Effector memory CD8-positive, alpha-beta T cell (primary cell): ENCODE results near the gene SMIM1.
"Not testable (repeated sequence)": the region's sequence is repeated elsewhere in the genome, so short reads cannot be mapped to it uniquely, and the experiment has no call there.

Experiments
- ATAC-seq: fragments of 150-1000 bp; cut with Tn5 transposase; replicated peaks from 2 replicates; pipeline ENCODE4 v1.10.0; 2021; ENCODE audit warnings: mild to moderate bottlenecking, moderate library complexity
- DNase-seq, 3 experiments: peaks; one replicate each; pipeline ENCODE4 v3.0.0; 2021
- H3K27ac Mint-ChIP-seq, 2 donors: one replicate each; pipeline ENCODE4 v1.8.0; 2022; ENCODE audit warnings: mild to moderate bottlenecking in 2 of 2, mixed read lengths in 2 of 2, moderate library complexity in 2 of 2
- H3K27me3 Mint-ChIP-seq, 2 donors: one replicate each; pipeline ENCODE4 v1.8.0; 2022; ENCODE audit warnings: mixed read lengths in 2 of 2
- H3K36me3 Mint-ChIP-seq: one replicate; pipeline ENCODE4 v1.8.0; 2022; ENCODE audit warnings: mild to moderate bottlenecking, moderate library complexity, mixed read lengths; ENCODE audit not compliant: insufficient read depth
- H3K4me1 Mint-ChIP-seq, 2 donors: one replicate each; pipeline ENCODE4 v1.8.0; 2022; ENCODE audit warnings: low read depth in 2 of 2, mixed read lengths in 2 of 2
- H3K4me3 Mint-ChIP-seq, 2 donors: one replicate each; pipeline ENCODE4 v1.8.0; 2022; ENCODE audit warnings: mild to moderate bottlenecking in 2 of 2, mixed read lengths in 2 of 2, moderate library complexity in 2 of 2
- H3K9me3 Mint-ChIP-seq, 2 donors: one replicate each; pipeline ENCODE4 v1.8.0; 2022; ENCODE audit warnings: mixed read lengths in 2 of 2

The SMIM1 gene

GRCh38 chr1:3790500-3790923 is 18.0 kb downstream of the SMIM1 start:
- ATAC-seq: no peak
- peaks cover 43% of the 10 kb centered on the region for H3K36me3 Mint-ChIP-seq
- DNase-seq: no peak
- no peaks in the 10 kb centered on the region for H3K9me3 Mint-ChIP-seq
- H3K4me3 Mint-ChIP-seq: no peak overlapping the region
- H3K27ac Mint-ChIP-seq: no peak overlapping the region
- H3K4me1 Mint-ChIP-seq: peaks cover 31 to 48% of the 10 kb centered on the region in 2 donors
- no peaks in the 10 kb centered on the region for H3K27me3 Mint-ChIP-seq

GRCh38 chr1:3790952-3791351 is 18.4 kb downstream of the SMIM1 start:
- Mint-ChIP-seq H3K36me3 (peaks cover 39% of the 10 kb centered on the region), H3K4me1 (peaks cover 32 to 50% of the 10 kb centered on the region in 2 donors), H3K27me3 (no peaks in the 10 kb centered on the region), H3K9me3 (no peaks in the 10 kb centered on the region), H3K4me3 (no peak overlapping the region), H3K27ac (peak overlapping the region in 1 of 2 donors; percentile 77)
- DNase-seq (no peak), ATAC-seq (no peak)

GRCh38 chr1:3795453-3796214 is 23.1 kb downstream of the SMIM1 start:
- ATAC-seq: peak; percentile 13
- Mint-ChIP-seq H3K27me3 (peaks cover 7 to 13% of the 10 kb centered on the region in 2 donors), H3K36me3 (peaks cover 22% of the 10 kb centered on the region), H3K4me1 (peaks cover 18 to 42% of the 10 kb centered on the region in 2 donors), H3K9me3 (peaks cover 5 to 7% of the 10 kb centered on the region in 2 donors), H3K4me3 (peak overlapping the region; percentile 86 to 95), H3K27ac (peak overlapping the region; percentile 94 to 95)
- no peak for DNase-seq

- Mint-ChIP-seq H3K9me3 (peaks cover 5 to 7% of the 10 kb centered on the region in 2 donors), H3K27me3 (peaks cover 11 to 21% of the 10 kb centered on the region in 2 donors), H3K27ac (peak within 1 kb of the TSS; percentile 94 to 95), H3K4me1 (peaks cover 21 to 42% of the 10 kb centered on the region in 2 donors), H3K36me3 (peaks cover 22% of the 10 kb centered on the region), H3K4me3 (peak within 1 kb of the TSS; percentile 86 to 95)
- ATAC-seq (peak; percentile 99), DNase-seq (peak; percentile 93)
Measured at GRCh38 chr1:3796215-3797061, 23.9 kb downstream of the SMIM1 start, which contains the start of gene LRRC47. LRRC47 (minus strand) TSS chr1:3796498; CDS start chr1:3796476, 22 bp downstream.

- ATAC-seq (no peak), DNase-seq (no peak)
- no peak overlapping the region for H3K27ac Mint-ChIP-seq
- H3K36me3 Mint-ChIP-seq: peaks cover 10% of the 10 kb centered on the region
- peaks cover 38 to 43% of the 10 kb centered on the region in 2 donors for H3K27me3 Mint-ChIP-seq
- peaks cover 17 to 18% of the 10 kb centered on the region in 2 donors for H3K4me1 Mint-ChIP-seq
- H3K4me3 Mint-ChIP-seq: no peak overlapping the region
- H3K9me3 Mint-ChIP-seq: peaks cover 5 to 7% of the 10 kb centered on the region in 2 donors
Measured at GRCh38 chr1:3799976-3800685, 27.6 kb downstream of the SMIM1 start.

GRCh38 chr1:3800795-3801194 is 28.2 kb downstream of the SMIM1 start:
- H3K27ac Mint-ChIP-seq: not testable (repeated sequence)
- H3K4me1 Mint-ChIP-seq: peaks cover 12 to 13% of the 10 kb centered on the region in 2 donors

GRCh38 chr1:3803905-3804626 is 31.5 kb downstream of the SMIM1 start:
- peaks cover 49 to 65% of the 10 kb centered on the region in 2 donors for H3K27me3 Mint-ChIP-seq

More at GRCh38 chr1:3800795-3801194, 28.2 kb downstream of the SMIM1 start:
- not testable (repeated sequence) for H3K4me3 Mint-ChIP-seq, ATAC-seq, DNase-seq, H3K9me3 Mint-ChIP-seq
- Mint-ChIP-seq H3K27me3 (peaks cover 45 to 50% of the 10 kb centered on the region in 2 donors), H3K36me3 (peaks cover 10% of the 10 kb centered on the region)

GRCh38 chr1:3804627-3804944 is 32.0 kb downstream of the SMIM1 start:
- not testable (repeated sequence) for ATAC-seq, H3K27ac Mint-ChIP-seq
- H3K27me3 Mint-ChIP-seq: peaks cover 47 to 63% of the 10 kb centered on the region in 2 donors

More at GRCh38 chr1:3803905-3804626, 31.5 kb downstream of the SMIM1 start:
- Mint-ChIP-seq H3K9me3 (no peaks in the 10 kb centered on the region), H3K27ac (no peak overlapping the region), H3K36me3 (peaks cover 5% of the 10 kb centered on the region), H3K4me3 (no peak overlapping the region), H3K4me1 (peaks cover 3 to 4% of the 10 kb centered on the region in 2 donors)
- ATAC-seq (no peak), DNase-seq (no peak)

GRCh38 chr1:3805038-3805437 is 32.5 kb downstream of the SMIM1 start:
- Mint-ChIP-seq H3K4me3 (no peak overlapping the region), H3K9me3 (no peaks in the 10 kb centered on the region), H3K27ac (no peak overlapping the region), H3K4me1 (peaks cover 5 to 6% of the 10 kb centered on the region in 2 donors), H3K27me3 (peaks cover 42 to 59% of the 10 kb centered on the region in 2 donors), H3K36me3 (no peaks in the 10 kb centered on the region)
- ATAC-seq (no peak), DNase-seq (no peak)

More at GRCh38 chr1:3804627-3804944, 32.0 kb downstream of the SMIM1 start:
- not testable (repeated sequence) for H3K9me3 Mint-ChIP-seq, H3K4me3 Mint-ChIP-seq, DNase-seq, H3K36me3 Mint-ChIP-seq, H3K4me1 Mint-ChIP-seq

GRCh38 chr1:3807769-3808168 is 35.2 kb downstream of the SMIM1 start:
- H3K4me3 Mint-ChIP-seq: no peak overlapping the region
- no peaks in the 10 kb centered on the region for H3K36me3 Mint-ChIP-seq
- peaks cover 34 to 43% of the 10 kb centered on the region in 2 donors for H3K27me3 Mint-ChIP-seq
- DNase-seq (no peak), ATAC-seq (no peak)
- peaks cover 4 to 6% of the 10 kb centered on the region in 2 donors for H3K4me1 Mint-ChIP-seq
- no peaks in the 10 kb centered on the region for H3K9me3 Mint-ChIP-seq
- peak overlapping the region in 1 of 2 donors; percentile 17 for H3K27ac Mint-ChIP-seq

- Mint-ChIP-seq H3K27me3 (peaks cover 15 to 27% of the 10 kb centered on the region in 2 donors), H3K36me3 (peaks cover 6% of the 10 kb centered on the region), H3K9me3 (no peaks in the 10 kb centered on the region), H3K4me3 (peak overlapping the region; percentile 53 to 71), H3K4me1 (peaks cover 4 to 6% of the 10 kb centered on the region in 2 donors), H3K27ac (peak overlapping the region; percentile 92 to 98)
- ATAC-seq: peak; percentile 53
- peak in 1 of 3 experiments; percentile 11 for DNase-seq
Measured at GRCh38 chr1:3809680-3810079, 37.1 kb downstream of the SMIM1 start.

- peak overlapping the region; percentile 53 to 71 for H3K4me3 Mint-ChIP-seq
- not testable (repeated sequence) for H3K36me3 Mint-ChIP-seq, H3K9me3 Mint-ChIP-seq, H3K4me1 Mint-ChIP-seq
- DNase-seq (peak in 2 of 3 experiments; percentile 29 to 36), ATAC-seq (peak; percentile 93)
- peak overlapping the region; percentile 92 to 98 for H3K27ac Mint-ChIP-seq
- peaks cover 9 to 21% of the 10 kb centered on the region in 2 donors for H3K27me3 Mint-ChIP-seq
Measured at GRCh38 chr1:3810149-3810761, 37.7 kb downstream of the SMIM1 start.
